ENCODE measurements around the gene GRPEL1.

- TF ChIP-seq CTCF (IDR thresholded peaks at IDR 0.05) (no peak), POLR2A (IDR thresholded peaks at IDR 0.05) (no peak)
Measured at GRCh38 chr4:7074426-7074825, 6.6 kb upstream of the GRPEL1 start.
